ENCODE results near the gene TRAPPC4. TPM values are rescaled to one million over a fixed set of nuclear protein-coding genes. Genes with fewer than 3 reads are reported as not detected.
"Not testable (repeated sequence)": the region's sequence is repeated elsewhere in the genome, so short reads cannot be mapped to it uniquely, and the experiment has no call there.

TRAPPC4 gene
- 29.6 TPM for total RNA-seq
- long read RNA-seq, transcript TRAPPC4-214 (5 exons, 1,759 nt) = major isoform, 19 of 19 reads
- long read RNA-seq, partial matches to known transcripts = 0 of 19 reads
- long read RNA-seq, other reads (novel, unspliced or antisense) = 0 of 19 reads

- ATAC-seq = peak; percentile 96
- intact Hi-C loops (cut with DNase I) = no loop called here
- DNase-seq (ENCODE audit: missing footprints) = peak; percentile 96
These were observed at the start of gene TRAPPC4, which contains the start of gene RPS25 for GRCh38 chr11:119018074-119018938. Gene TRAPPC4, plus strand, starts transcription at chr11:119018766. Its CDS starts 30 bp downstream, at chr11:119018796. Gene RPS25, minus strand, starts transcription at chr11:119018343. Its CDS starts 59 bp downstream, at chr11:119018284.

- DNase-seq (ENCODE audit: missing footprints); ATAC-seq; intact Hi-C loops (cut with DNase I): not testable (repeated sequence)
These were observed 49.1 kb upstream of the TRAPPC4 start for GRCh38 chr11:118969508-118969907.

- ATAC-seq (no peak), DNase-seq (ENCODE audit: missing footprints) (no peak)
- intact Hi-C loops (cut with DNase I) = no loop called here
These were observed 46.9 kb upstream of the TRAPPC4 start, which contains the start of gene FOXR1 for GRCh38 chr11:118971646-118972045. Gene FOXR1, plus strand, starts transcription at chr11:118971761. Its CDS starts 171 bp downstream, at chr11:118971932.

- DNase-seq (ENCODE audit: missing footprints) (no peak), ATAC-seq (no peak)
- intact Hi-C loops (cut with DNase I) = no loop called here
These were observed 44.6 kb upstream of the TRAPPC4 start for GRCh38 chr11:118973985-118974384.

GRCh38 chr11:118975771-118976709, 42.5 kb upstream of the TRAPPC4 start:
- intact Hi-C loops (cut with DNase I) = no loop called here
- DNase-seq (ENCODE audit: missing footprints) (no peak), ATAC-seq (no peak)

- no peak for DNase-seq (ENCODE audit: missing footprints)
- no peak for ATAC-seq
- intact Hi-C loops (cut with DNase I) = no loop called here
These were observed 39.1 kb upstream of the TRAPPC4 start for GRCh38 chr11:118979434-118979833.

- peak; percentile 75 for DNase-seq (ENCODE audit: missing footprints)
- intact Hi-C loops (cut with DNase I) = no loop called here
- peak; percentile 75 for ATAC-seq
These were observed 38.2 kb upstream of the TRAPPC4 start for GRCh38 chr11:118980191-118980881.

- intact Hi-C loops (cut with DNase I) = not testable (repeated sequence)
These were observed 34.2 kb upstream of the TRAPPC4 start for GRCh38 chr11:118984337-118984736.

GRCh38 chr11:118984825-118985224, 33.7 kb upstream of the TRAPPC4 start:
- ATAC-seq (peak; percentile 10), DNase-seq (ENCODE audit: missing footprints) (no peak)
- intact Hi-C loops (cut with DNase I) = no loop called here

More at GRCh38 chr11:118984337-118984736, 34.2 kb upstream of the TRAPPC4 start:
- not testable (repeated sequence) for ATAC-seq; DNase-seq (ENCODE audit: missing footprints)

- ATAC-seq (no peak), DNase-seq (ENCODE audit: missing footprints) (no peak)
- intact Hi-C loops (cut with DNase I) = no loop called here
These were observed 30.3 kb upstream of the TRAPPC4 start for GRCh38 chr11:118988280-118988679.

GRCh38 chr11:118991486-118992038, 27.0 kb upstream of the TRAPPC4 start:
- ATAC-seq; DNase-seq (ENCODE audit: missing footprints); intact Hi-C loops (cut with DNase I): not testable (repeated sequence)

- DNase-seq (ENCODE audit: missing footprints) = no peak
- intact Hi-C loops (cut with DNase I) = no loop called here
- ATAC-seq = peak; percentile 18
These were observed 21.5 kb upstream of the TRAPPC4 start for GRCh38 chr11:118996926-118997626.

- DNase-seq (ENCODE audit: missing footprints) (peak; percentile 98), ATAC-seq (peak; percentile 100)
- intact Hi-C loops (cut with DNase I) = no loop called here
These were observed 20.8 kb upstream of the TRAPPC4 start, which contains the start of gene CENATAC for GRCh38 chr11:118997627-118998387. Gene CENATAC, plus strand, starts transcription at chr11:118998138. Its CDS starts 60 bp downstream, at chr11:118998198.

GRCh38 chr11:118998388-118998717, 20.2 kb upstream of the TRAPPC4 start:
- DNase-seq (ENCODE audit: missing footprints) (no peak), ATAC-seq (peak; percentile 5)
- intact Hi-C loops (cut with DNase I) = no loop called here

- no peak for DNase-seq (ENCODE audit: missing footprints)
- ATAC-seq = no peak
- intact Hi-C loops (cut with DNase I) = no loop called here
These were observed 19.7 kb upstream of the TRAPPC4 start for GRCh38 chr11:118998822-118999221.

GRCh38 chr11:119000906-119001305, 17.7 kb upstream of the TRAPPC4 start:
- ATAC-seq = no peak

GRCh38 chr11:119006656-119007055, 11.9 kb upstream of the TRAPPC4 start:
- intact Hi-C loops (cut with DNase I) = no loop called here
- DNase-seq (ENCODE audit: missing footprints) (no peak), ATAC-seq (no peak)

More at GRCh38 chr11:119000906-119001305, 17.7 kb upstream of the TRAPPC4 start:
- intact Hi-C loops (cut with DNase I) = no loop called here
- DNase-seq (ENCODE audit: missing footprints) = no peak

All from Right ventricle myocardium inferior (tissue), 1 donor.